CD4-positive, alpha-beta T cell treated with Interferon alpha-2 for 1 hour (primary cell): ENCODE results near the gene KCNJ6.
"Not testable (repeated sequence)": the region's sequence is repeated elsewhere in the genome, so short reads cannot be mapped to it uniquely, and the experiment has no call there.

Experiments used
- DNase-seq, 2 donors: peaks; one replicate each; pipeline ENCODE4 v3.0.0-alpha.2; 2020 to 2022

KCNJ6 gene

GRCh38 chr21:37916310-37917051, at the start of gene KCNJ6:
KCNJ6 (minus strand) TSS chr21:37916457; CDS start chr21:37840682, 75,775 bp downstream.
- no peak for DNase-seq

GRCh38 chr21:37965088-37965805, 49.0 kb upstream of the KCNJ6 start:
- DNase-seq: no peak

- no peak for DNase-seq
Measured at GRCh38 chr21:37958537-37958936, 42.3 kb upstream of the KCNJ6 start.

GRCh38 chr21:37956772-37957171, 40.5 kb upstream of the KCNJ6 start:
- no peak for DNase-seq

- no peak for DNase-seq
Measured at GRCh38 chr21:37945036-37945435, 28.8 kb upstream of the KCNJ6 start.

GRCh38 chr21:37944496-37944895, 28.2 kb upstream of the KCNJ6 start:
- no peak for DNase-seq

GRCh38 chr21:37940691-37941090, 24.4 kb upstream of the KCNJ6 start:
- DNase-seq: no peak

GRCh38 chr21:37939838-37940237, 23.6 kb upstream of the KCNJ6 start:
- no peak for DNase-seq

GRCh38 chr21:37939251-37939650, 23.0 kb upstream of the KCNJ6 start:
- no peak for DNase-seq

- no peak for DNase-seq
Measured at GRCh38 chr21:37937668-37938067, 21.4 kb upstream of the KCNJ6 start.

GRCh38 chr21:37936010-37936785, 19.9 kb upstream of the KCNJ6 start:
- DNase-seq: no peak

- no peak for DNase-seq
Measured at GRCh38 chr21:37932936-37933335, 16.7 kb upstream of the KCNJ6 start.

- DNase-seq: no peak
Measured at GRCh38 chr21:37927711-37928110, 11.5 kb upstream of the KCNJ6 start.

- DNase-seq: no peak
Measured at GRCh38 chr21:37921091-37921490, 4.8 kb upstream of the KCNJ6 start.

- not testable (repeated sequence) for DNase-seq
Measured at GRCh38 chr21:37920302-37920701, 4.0 kb upstream of the KCNJ6 start.

- no peak for DNase-seq
Measured at GRCh38 chr21:37917612-37918011, 1.4 kb upstream of the KCNJ6 start.

GRCh38 chr21:37915941-37916309, 332 bp downstream of the KCNJ6 start:
- no peak for DNase-seq

GRCh38 chr21:37915497-37915911, 753 bp downstream of the KCNJ6 start:
- DNase-seq: no peak

GRCh38 chr21:37912616-37913015, 3.6 kb downstream of the KCNJ6 start:
- DNase-seq: no peak

GRCh38 chr21:37909936-37910335, 6.3 kb downstream of the KCNJ6 start:
- DNase-seq: no peak

- DNase-seq: no peak
Measured at GRCh38 chr21:37908691-37909090, 7.6 kb downstream of the KCNJ6 start.

- DNase-seq: no peak
Measured at GRCh38 chr21:37907076-37907475, 9.2 kb downstream of the KCNJ6 start.

- no peak for DNase-seq
Measured at GRCh38 chr21:37905291-37905690, 11.0 kb downstream of the KCNJ6 start.

- no peak for DNase-seq
Measured at GRCh38 chr21:37904856-37905255, 11.4 kb downstream of the KCNJ6 start.
